ENCODE data around the gene CTCFL. TPM values are rescaled to one million over a fixed set of nuclear protein-coding genes. Genes with fewer than 3 reads are reported as not detected.
A peak's percentile ranks its signal among the peaks of the same experiment; 100 is the strongest.

Gene CTCFL
- total and polyA plus RNA-seq, 2 of the 13 experiments (the other 11 are each of a cell fraction or from before 2014, with no cell fraction given), result 0.04 TPM; not detected in 1

DNA sequence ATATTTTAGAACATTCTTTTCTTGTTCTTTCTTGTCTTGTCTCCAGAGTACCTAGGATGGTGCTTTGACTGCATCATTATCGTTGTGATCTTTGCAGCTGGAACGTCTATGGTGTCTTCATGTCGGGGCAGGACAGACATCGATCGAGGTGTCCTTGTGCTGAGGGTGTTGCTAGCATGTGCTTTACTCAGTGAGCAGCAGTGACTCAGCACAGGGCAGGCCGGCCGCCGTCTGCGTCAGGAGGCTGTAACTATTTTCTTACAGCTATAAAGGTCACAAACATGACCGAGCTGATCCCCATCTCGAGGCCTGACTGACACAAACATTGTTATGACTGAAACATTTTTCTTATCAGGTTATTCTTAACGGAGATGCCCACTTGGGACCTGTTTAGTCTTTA, 14.9 kb upstream of the CTCFL start (continued):
- TF ChIP-seq, protein P1, sequence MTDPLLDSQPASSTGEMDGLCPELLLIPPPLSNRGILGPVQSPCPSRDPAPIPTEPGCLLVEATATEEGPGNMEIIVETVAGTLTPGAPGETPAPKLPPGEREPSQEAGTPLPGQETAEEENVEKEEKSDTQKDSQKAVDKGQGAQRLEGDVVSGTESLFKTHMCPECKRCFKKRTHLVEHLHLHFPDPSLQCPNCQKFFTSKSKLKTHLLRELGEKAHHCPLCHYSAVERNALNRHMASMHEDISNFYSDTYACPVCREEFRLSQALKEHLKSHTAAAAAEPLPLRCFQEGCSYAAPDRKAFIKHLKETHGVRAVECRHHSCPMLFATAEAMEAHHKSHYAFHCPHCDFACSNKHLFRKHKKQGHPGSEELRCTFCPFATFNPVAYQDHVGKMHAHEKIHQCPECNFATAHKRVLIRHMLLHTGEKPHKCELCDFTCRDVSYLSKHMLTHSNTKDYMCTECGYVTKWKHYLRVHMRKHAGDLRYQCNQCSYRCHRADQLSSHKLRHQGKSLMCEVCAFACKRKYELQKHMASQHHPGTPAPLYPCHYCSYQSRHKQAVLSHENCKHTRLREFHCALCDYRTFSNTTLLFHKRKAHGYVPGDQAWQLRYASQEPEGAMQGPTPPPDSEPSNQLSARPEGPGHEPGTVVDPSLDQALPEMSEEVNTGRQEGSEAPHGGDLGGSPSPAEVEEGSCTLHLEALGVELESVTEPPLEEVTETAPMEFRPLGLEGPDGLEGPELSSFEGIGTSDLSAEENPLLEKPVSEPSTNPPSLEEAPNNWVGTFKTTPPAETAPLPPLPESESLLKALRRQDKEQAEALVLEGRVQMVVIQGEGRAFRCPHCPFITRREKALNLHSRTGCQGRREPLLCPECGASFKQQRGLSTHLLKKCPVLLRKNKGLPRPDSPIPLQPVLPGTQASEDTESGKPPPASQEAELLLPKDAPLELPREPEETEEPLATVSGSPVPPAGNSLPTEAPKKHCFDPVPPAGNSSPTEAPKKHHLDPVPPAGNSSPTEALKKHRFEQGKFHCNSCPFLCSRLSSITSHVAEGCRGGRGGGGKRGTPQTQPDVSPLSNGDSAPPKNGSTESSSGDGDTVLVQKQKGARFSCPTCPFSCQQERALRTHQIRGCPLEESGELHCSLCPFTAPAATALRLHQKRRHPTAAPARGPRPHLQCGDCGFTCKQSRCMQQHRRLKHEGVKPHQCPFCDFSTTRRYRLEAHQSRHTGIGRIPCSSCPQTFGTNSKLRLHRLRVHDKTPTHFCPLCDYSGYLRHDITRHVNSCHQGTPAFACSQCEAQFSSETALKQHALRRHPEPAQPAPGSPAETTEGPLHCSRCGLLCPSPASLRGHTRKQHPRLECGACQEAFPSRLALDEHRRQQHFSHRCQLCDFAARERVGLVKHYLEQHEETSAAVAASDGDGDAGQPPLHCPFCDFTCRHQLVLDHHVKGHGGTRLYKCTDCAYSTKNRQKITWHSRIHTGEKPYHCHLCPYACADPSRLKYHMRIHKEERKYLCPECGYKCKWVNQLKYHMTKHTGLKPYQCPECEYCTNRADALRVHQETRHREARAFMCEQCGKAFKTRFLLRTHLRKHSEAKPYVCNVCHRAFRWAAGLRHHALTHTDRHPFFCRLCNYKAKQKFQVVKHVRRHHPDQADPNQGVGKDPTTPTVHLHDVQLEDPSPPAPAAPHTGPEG (CRISPR knock-in tag; IDR thresholded peaks at IDR 0.05), result no peak
- TF ChIP-seq ZMYM2 (CRISPR knock-in tag; IDR thresholded peaks at IDR 0.05), result no peak
- TF ChIP-seq KAT7 (CRISPR knock-in tag; IDR thresholded peaks at IDR 0.05; ENCODE audit: borderline replicate concordance), result no peak
- TF ChIP-seq KLF16 (CRISPR knock-in tag; IDR thresholded peaks at IDR 0.05), result peak in 1 of 2 experiments; percentile 59; a peak in 1 of 4 replicates
- TF ChIP-seq, protein P2, sequence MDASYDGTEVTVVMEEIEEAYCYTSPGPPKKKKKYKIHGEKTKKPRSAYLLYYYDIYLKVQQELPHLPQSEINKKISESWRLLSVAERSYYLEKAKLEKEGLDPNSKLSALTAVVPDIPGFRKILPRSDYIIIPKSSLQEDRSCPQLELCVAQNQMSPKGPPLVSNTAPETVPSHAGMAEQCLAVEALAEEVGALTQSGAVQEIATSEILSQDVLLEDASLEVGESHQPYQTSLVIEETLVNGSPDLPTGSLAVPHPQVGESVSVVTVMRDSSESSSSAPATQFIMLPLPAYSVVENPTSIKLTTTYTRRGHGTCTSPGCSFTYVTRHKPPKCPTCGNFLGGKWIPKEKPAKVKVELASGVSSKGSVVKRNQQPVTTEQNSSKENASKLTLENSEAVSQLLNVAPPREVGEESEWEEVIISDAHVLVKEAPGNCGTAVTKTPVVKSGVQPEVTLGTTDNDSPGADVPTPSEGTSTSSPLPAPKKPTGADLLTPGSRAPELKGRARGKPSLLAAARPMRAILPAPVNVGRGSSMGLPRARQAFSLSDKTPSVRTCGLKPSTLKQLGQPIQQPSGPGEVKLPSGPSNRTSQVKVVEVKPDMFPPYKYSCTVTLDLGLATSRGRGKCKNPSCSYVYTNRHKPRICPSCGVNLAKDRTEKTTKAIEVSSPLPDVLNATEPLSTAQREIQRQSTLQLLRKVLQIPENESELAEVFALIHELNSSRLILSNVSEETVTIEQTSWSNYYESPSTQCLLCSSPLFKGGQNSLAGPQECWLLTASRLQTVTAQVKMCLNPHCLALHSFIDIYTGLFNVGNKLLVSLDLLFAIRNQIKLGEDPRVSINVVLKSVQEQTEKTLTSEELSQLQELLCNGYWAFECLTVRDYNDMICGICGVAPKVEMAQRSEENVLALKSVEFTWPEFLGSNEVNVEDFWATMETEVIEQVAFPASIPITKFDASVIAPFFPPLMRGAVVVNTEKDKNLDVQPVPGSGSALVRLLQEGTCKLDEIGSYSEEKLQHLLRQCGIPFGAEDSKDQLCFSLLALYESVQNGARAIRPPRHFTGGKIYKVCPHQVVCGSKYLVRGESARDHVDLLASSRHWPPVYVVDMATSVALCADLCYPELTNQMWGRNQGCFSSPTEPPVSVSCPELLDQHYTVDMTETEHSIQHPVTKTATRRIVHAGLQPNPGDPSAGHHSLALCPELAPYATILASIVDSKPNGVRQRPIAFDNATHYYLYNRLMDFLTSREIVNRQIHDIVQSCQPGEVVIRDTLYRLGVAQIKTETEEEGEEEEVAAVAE (CRISPR knock-in tag; IDR thresholded peaks at IDR 0.05; ENCODE audit: borderline replicate concordance), result no peak
- TF ChIP-seq ZIK1 (CRISPR knock-in tag; IDR thresholded peaks at IDR 0.05; ENCODE audit: borderline replicate concordance, low read depth), result no peak
- TF ChIP-seq POLR2G (IDR thresholded peaks at IDR 0.05; ENCODE audit: low read depth, low read length), result no peak
- TF ChIP-seq EEA1 (CRISPR knock-in tag; IDR thresholded peaks at IDR 0.05; ENCODE audit: borderline replicate concordance), result 0 out of 2 replicates have a peak, but pooled peaks have one; percentile 23
- TF ChIP-seq KLF13 (CRISPR knock-in tag; IDR thresholded peaks at IDR 0.05), result no peak
- TF ChIP-seq, protein P3, sequence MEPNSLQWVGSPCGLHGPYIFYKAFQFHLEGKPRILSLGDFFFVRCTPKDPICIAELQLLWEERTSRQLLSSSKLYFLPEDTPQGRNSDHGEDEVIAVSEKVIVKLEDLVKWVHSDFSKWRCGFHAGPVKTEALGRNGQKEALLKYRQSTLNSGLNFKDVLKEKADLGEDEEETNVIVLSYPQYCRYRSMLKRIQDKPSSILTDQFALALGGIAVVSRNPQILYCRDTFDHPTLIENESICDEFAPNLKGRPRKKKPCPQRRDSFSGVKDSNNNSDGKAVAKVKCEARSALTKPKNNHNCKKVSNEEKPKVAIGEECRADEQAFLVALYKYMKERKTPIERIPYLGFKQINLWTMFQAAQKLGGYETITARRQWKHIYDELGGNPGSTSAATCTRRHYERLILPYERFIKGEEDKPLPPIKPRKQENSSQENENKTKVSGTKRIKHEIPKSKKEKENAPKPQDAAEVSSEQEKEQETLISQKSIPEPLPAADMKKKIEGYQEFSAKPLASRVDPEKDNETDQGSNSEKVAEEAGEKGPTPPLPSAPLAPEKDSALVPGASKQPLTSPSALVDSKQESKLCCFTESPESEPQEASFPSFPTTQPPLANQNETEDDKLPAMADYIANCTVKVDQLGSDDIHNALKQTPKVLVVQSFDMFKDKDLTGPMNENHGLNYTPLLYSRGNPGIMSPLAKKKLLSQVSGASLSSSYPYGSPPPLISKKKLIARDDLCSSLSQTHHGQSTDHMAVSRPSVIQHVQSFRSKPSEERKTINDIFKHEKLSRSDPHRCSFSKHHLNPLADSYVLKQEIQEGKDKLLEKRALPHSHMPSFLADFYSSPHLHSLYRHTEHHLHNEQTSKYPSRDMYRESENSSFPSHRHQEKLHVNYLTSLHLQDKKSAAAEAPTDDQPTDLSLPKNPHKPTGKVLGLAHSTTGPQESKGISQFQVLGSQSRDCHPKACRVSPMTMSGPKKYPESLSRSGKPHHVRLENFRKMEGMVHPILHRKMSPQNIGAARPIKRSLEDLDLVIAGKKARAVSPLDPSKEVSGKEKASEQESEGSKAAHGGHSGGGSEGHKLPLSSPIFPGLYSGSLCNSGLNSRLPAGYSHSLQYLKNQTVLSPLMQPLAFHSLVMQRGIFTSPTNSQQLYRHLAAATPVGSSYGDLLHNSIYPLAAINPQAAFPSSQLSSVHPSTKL (CRISPR knock-in tag; IDR thresholded peaks at IDR 0.05), result peak; percentile 22; the same call in 1 of the 2 replicates
- TF ChIP-seq, protein P4, sequence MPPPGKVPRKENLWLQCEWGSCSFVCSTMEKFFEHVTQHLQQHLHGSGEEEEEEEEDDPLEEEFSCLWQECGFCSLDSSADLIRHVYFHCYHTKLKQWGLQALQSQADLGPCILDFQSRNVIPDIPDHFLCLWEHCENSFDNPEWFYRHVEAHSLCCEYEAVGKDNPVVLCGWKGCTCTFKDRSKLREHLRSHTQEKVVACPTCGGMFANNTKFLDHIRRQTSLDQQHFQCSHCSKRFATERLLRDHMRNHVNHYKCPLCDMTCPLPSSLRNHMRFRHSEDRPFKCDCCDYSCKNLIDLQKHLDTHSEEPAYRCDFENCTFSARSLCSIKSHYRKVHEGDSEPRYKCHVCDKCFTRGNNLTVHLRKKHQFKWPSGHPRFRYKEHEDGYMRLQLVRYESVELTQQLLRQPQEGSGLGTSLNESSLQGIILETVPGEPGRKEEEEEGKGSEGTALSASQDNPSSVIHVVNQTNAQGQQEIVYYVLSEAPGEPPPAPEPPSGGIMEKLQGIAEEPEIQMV (CRISPR knock-in tag; IDR thresholded peaks at IDR 0.05; ENCODE audit: low read depth), result 0 out of 2 replicates have a peak, but pooled peaks have one; percentile 43
- peak; percentile 96 for TF ChIP-seq RNF2 (conservative IDR thresholded peaks at IDR 0.05; ENCODE audit: low read depth)
- TF ChIP-seq ZNF605 (CRISPR knock-in tag; IDR thresholded peaks at IDR 0.05), result no peak
- TF ChIP-seq ZNF782 (CRISPR knock-in tag; IDR thresholded peaks at IDR 0.05; ENCODE audit: borderline replicate concordance), result peak; percentile 79; the same call in 1 of the 2 replicates
